Measurements from ENCODE around the gene NRGN. TPM values are rescaled to one million over a fixed set of nuclear protein-coding genes. Genes with fewer than 3 reads are reported as not detected.
"Not testable (repeated sequence)": the region's sequence is repeated elsewhere in the genome, so short reads cannot be mapped to it uniquely, and the experiment has no call there.

Gene NRGN
- polyA plus RNA-seq, 1 donor = 13.6 TPM

- no peak for DNase-seq
Measured at GRCh38 chr11:124756753-124757227, 17.0 kb downstream of the NRGN start.

- DNase-seq = no peak
Measured at GRCh38 chr11:124757320-124757719, 17.6 kb downstream of the NRGN start.

DNA sequence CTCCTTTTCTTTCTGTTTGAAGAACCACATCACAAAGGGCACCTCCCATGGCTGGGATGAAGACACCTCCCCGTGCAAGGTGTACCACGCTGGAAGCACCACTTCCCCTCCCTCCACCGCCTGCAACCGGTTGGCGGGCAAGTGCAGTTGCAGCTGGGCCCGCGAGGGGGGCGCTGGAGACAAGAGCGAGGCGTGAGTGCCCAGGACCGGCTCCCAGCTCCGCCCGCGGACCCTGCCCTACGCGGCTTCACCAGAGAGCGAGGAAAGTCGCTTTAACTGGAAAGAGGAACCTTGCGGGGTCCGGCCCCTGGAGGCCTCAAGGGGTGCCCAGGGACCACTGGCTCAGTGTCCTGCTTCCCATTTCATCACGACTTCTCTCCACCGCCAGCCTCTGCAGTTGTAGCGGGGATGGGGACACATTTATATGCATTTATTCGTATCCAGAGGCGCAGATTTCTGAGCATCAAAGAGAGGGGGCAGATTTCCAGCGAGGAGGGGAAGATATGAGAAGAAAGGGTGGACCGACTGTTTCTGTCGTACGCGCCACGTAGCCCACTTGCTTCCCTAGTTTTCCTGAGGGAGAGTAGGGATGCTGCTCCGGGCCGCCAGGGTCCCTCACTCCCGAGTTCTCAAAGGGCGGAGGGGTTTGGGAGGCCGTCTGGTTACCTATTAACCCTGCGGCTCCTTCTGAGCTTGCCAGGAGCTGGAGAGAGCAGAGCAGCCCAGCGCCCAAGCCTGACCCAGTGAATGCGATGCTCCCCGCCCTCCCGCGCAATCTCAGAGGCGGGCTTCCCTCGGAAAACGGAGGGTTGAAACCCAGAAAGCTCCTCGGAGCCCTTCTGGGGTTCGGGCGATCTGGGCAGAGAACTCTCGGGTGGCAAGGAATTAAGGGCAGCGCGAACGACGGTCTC lies 18.9 kb downstream of the NRGN start:
- peak; percentile 74 for DNase-seq

GRCh38 chr11:124759266-124760204 lies 19.8 kb downstream of the NRGN start:
- no peak for DNase-seq

DNA sequence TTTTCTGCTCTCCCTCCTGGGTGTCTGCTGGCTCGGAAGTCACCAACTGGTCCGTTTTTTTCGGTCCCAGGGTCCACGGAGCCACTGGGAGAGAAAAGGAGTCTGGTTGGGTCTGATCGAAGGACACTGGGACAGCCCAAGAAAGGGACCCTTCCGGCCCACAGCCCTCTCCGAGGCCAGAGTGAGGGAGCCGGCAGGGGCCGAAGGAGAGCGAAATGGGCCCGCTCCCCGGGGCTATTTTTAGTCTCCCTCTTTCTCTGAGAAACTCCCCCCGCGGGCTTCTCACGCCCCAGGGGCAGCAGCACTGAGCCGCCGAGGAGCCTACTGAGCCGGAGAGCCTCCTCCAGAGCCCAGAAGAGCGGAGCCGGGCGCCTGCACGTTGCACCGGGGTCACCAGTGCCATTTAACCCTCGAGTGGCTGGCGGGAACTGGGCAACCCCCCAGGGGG lies 20.5 kb downstream of the NRGN start:
- no peak for DNase-seq

DNA sequence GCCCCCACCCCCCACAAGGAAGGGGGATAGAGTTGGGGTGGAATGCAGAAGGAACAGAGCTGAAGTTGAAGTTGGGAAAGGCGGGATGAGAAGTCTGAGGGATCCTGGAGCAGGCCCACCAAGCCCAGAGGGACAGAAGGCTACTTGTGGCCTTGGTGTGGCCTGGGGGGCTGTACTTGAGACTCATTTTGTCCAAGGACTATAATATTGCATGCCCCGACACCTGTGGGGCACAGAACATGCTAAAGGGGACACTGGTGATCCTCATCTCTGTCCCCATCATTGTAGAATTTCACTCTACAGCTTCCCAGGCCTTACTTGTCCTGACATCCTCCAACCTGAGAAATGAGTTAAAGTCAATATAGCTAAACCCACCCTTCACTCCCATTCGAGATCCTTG lies 21.1 kb downstream of the NRGN start:
- DNase-seq = no peak

- DNase-seq = no peak
Measured at GRCh38 chr11:124761301-124762104, 21.8 kb downstream of the NRGN start.

DNA sequence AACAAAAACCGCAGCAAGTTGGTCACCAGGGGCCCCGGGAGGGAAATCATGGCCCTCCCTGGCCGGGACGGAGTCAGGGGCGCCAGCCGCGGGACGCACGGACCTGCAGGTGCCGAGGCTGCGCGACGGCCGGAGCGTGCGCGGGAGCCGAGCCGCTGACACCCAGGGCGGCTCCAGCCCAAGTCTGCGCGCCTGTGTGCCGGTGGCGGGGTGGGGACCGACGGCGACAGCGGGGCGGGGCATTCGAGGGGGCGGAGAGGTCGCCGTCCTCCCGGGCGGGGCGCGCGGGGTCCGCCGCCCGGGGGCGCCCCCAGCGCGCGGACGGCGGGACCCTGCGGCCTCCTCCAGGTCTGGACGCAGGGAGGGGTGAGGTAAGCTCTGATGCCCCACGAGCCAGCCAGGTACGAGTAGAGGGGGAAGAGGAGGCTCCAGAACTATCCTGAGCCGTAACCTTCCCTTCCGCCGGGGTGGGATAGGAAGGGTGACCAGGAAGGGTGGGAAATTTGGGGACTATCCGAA lies 22.4 kb downstream of the NRGN start, which contains the start of gene ESAM:
Gene ESAM (minus strand): TSS at position 186 of the 519 bp plus-strand sequence. CDS start 136 bp downstream, at position 50.
- no peak for DNase-seq

- DNase-seq = no peak
Measured at GRCh38 chr11:124762624-124763155, 22.9 kb downstream of the NRGN start.

GRCh38 chr11:124763156-124763947 lies 23.6 kb downstream of the NRGN start:
- DNase-seq = peak; percentile 85

DNA sequence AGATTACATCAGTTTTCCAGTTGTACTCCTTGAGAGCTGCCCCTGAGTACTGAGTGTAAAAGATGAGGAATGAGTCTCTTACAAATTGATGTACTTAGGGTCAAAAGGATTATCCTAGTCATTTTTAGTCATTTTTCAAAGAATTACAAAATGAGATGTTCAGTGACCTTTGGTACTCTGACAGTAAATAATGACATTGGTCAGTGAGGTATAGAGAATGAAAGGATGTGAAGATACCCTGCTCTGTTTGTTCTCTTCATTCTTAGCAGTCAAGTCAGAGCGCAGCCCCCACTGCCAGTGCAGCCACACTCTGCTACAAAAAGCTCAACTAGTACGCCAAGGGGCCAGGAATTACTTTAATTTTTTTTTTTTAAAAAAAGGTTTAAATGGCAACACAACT lies 26.4 kb downstream of the NRGN start:
- DNase-seq = no peak

GRCh38 chr11:124768914-124769313 lies 29.2 kb downstream of the NRGN start:
- no peak for DNase-seq

GRCh38 chr11:124769806-124770774 lies 30.3 kb downstream of the NRGN start:
- no peak for DNase-seq

- not testable (repeated sequence) for DNase-seq
Measured at GRCh38 chr11:124770959-124771358, 31.2 kb downstream of the NRGN start.

DNA sequence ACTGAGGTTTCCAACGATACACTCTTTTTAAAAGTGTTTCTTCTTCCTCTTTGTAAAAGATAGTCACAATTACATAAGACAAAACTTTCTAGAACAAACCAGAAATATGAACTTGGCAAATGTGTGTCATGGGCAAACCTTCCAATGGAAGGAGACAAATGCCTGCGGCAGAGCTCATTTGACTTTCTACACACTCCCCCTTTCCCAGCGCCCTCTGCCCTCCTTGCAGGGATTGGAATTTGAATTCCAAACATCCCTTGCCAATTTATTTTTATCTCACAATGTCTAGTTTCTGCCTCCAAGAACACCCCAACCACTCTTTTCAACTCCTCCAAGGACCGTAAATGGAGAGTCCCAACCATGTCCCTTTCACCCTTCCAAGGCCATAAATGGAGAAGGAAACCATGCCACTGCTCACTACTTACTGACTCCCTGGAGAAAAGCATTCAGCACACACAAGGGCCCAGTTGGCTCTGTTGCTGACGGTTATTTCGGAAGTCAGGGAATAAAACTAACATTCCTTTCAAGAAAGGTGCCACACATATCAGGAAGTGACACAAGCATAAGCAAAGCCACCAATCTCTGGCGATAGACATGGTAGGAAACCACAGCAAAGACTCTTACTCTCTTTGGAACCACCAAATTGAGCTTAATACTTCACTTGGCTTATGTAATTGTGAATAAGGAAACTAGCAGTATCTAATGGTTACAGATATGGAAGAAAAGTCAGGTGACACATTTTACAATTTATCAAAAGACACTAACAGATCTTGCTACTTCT lies 37.3 kb downstream of the NRGN start:
- no peak for DNase-seq

DNA sequence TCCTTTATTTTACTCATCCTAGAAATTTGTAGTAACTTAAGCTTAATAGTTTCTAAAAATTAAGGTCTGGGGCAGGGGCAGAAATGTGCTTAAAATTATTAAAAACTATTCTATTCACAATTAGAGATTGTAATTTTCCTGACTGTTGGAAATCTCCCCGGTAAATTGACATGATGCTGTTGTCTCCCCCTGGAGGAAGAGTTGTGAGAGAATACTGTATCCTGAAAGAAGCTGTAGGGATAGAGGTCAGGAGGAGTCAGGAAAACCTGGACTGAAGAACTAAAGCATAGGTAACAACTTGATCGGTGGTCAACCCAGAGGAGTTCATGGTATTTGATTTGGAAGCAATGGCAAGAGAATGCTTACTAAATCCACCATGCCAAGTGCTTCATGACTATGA lies 38.5 kb downstream of the NRGN start:
- no peak for DNase-seq

DNA sequence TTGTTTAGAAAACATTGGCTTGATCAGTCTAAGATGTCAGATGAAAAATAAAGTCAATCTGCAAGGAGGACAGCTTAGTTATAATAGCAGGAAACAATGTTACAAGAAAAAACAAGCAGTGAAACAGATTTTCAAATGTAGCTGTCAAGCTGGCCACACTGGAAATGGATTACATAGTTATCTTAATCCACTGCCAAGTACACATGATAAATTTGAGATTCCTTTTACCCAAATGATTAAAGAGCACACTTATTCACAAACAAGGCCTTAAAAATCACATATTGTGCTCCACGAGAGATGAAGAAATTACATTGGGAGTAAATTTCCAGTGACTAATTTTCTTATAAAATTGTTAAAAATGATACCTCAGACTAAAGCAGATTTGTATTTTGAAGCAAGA lies 39.8 kb downstream of the NRGN start:
- DNase-seq = no peak

DNA sequence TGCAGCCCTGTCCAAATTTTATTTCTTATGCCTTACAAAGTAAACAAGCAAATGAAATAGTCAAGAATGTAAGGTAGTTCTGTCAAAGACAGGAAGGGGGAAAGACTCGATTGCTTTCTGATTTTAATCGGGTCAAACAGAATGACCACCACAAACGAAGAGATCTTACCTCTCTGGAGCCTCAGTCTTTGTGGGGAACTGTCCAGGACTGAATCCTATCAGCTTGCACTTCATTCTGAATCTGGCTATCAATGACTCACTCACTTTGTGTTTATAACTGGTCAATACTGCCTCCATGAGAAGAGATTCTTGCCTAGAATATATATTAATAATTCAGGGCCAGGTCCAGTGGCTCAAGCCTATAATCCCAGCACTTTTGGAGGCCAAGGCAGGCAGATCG lies 43.3 kb downstream of the NRGN start:
- no peak for DNase-seq
